Esophagus squamous epithelium (tissue), 4 donors: ENCODE results near the gene GRAMD1C.

Experiments used
- POLR2A ChIP-seq, 4 donors: fragments of 450-650 bp; IDR thresholded peaks; one replicate each; pipeline ENCODE4 v1.6.1; 2017; ENCODE audit warnings: antibody characterized with exemption in 4 of 4, mild to moderate bottlenecking in 4 of 4, moderate library complexity in 3 of 4
- TF ChIP-seq, protein P1 (sequence below), 6 experiments: fragments of 450-650 bp in 4 of 6; fragments of 200-600 bp in 2 of 6; sonication (generic) in 2 of 6; IDR thresholded peaks; one replicate each; pipeline ENCODE4 v1.5.1; 2016 to 2019; ENCODE audit warnings: antibody characterized with exemption in 6 of 6, mild to moderate bottlenecking in 4 of 6, moderate library complexity in 4 of 6

DNA sequence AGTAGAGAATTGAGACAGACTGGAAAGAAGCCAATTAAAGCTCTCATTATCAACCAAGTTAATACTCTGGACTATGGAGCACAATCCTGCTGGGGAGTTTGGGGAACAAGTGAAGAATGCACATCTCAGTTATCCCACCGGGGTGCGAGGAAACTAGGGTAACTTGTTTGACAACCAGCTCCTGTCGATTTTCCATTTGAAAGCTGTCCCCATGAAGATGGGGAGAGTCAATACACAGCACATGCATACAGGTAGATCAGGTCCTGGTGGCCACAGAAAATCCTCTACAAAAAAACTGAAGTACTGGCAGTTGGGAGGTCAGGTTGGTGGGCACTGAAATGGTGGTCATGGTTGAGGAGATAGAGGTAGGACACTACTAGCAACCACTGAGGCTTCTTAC, 25.7 kb upstream of the GRAMD1C start:
- no peak for TF ChIP-seq POLR2A (IDR thresholded peaks at IDR 0.05)
- TF ChIP-seq, protein P1, sequence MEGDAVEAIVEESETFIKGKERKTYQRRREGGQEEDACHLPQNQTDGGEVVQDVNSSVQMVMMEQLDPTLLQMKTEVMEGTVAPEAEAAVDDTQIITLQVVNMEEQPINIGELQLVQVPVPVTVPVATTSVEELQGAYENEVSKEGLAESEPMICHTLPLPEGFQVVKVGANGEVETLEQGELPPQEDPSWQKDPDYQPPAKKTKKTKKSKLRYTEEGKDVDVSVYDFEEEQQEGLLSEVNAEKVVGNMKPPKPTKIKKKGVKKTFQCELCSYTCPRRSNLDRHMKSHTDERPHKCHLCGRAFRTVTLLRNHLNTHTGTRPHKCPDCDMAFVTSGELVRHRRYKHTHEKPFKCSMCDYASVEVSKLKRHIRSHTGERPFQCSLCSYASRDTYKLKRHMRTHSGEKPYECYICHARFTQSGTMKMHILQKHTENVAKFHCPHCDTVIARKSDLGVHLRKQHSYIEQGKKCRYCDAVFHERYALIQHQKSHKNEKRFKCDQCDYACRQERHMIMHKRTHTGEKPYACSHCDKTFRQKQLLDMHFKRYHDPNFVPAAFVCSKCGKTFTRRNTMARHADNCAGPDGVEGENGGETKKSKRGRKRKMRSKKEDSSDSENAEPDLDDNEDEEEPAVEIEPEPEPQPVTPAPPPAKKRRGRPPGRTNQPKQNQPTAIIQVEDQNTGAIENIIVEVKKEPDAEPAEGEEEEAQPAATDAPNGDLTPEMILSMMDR (IDR thresholded peaks at IDR 0.05): no peak
